Suprapubic skin (tissue), 4 donors: ENCODE results near the gene PRKD2. TPM values are rescaled to one million over a fixed set of nuclear protein-coding genes. Genes with fewer than 3 reads are reported as not detected.
A peak's percentile ranks its signal among the peaks of the same experiment; 100 is the strongest.

ENCODE experiments used
- DNase-seq, 2 donors: peaks; one replicate each; pipeline ENCODE4 v3.0.0-alpha.2; 2019; ENCODE audit warnings: low spot score in 2 of 2
- H3K27ac ChIP-seq: fragments of 200-600 bp; sonication (generic); one replicate; pipeline ENCODE4 v1.5.1; 2019
- H3K27me3 ChIP-seq: fragments of 200-600 bp; sonication (generic); one replicate; pipeline ENCODE4 v1.5.1; 2019
- H3K36me3 ChIP-seq: fragments of 200-600 bp; sonication (generic); one replicate; pipeline ENCODE4 v1.5.1; 2019
- H3K4me1 ChIP-seq: fragments of 200-600 bp; sonication (generic); one replicate; pipeline ENCODE4 v1.5.1; 2019
- H3K4me3 ChIP-seq: fragments of 200-600 bp; sonication (generic); one replicate; pipeline ENCODE4 v1.5.1; 2019; ENCODE audit warnings: mild to moderate bottlenecking
- H3K9me3 ChIP-seq: fragments of 200-600 bp; sonication (generic); one replicate; pipeline ENCODE4 v1.5.1; 2019
- EP300 ChIP-seq: sonication (generic); formaldehyde crosslinking; IDR thresholded peaks from one replicate; pipeline ENCODE4 v1.6.1; 2017; ENCODE audit warnings: antibody characterized with exemption
- POLR2A ChIP-seq, 2 donors: fragments of 450-650 bp; IDR thresholded peaks; one replicate each; pipeline ENCODE4 v1.6.1; 2017; ENCODE audit warnings: antibody characterized with exemption in 2 of 2, mild to moderate bottlenecking in 2 of 2, moderate library complexity in 2 of 2
- POLR2AphosphoS5 ChIP-seq, 3 donors: sonication (generic); formaldehyde crosslinking; IDR thresholded peaks; one replicate each; pipeline ENCODE4 v1.6.1; 2017; ENCODE audit warnings: antibody characterized with exemption in 3 of 3
- WGBS: methylation state at CpG from one replicate; pipeline ENCODE4 v1.1.5; 2018; 5-methylcytosine and 5-hydroxymethylcytosine counted together
- total RNA-seq, 4 donors: library from RNA; depleted of rRNA; stranded (reverse); fragments of >200 nt; gene quantifications; one replicate each; pipeline ENCODE4 v1.1.0, GENCODE V29; 2016
- TF ChIP-seq, protein P1 (sequence below), 2 donors: fragments of 200-600 bp in 1 of 2; fragments of 450-650 bp in 1 of 2; sonication (generic) in 1 of 2; IDR thresholded peaks; one replicate each; pipeline ENCODE4 v1.5.1; 2016 to 2019; ENCODE audit warnings: antibody characterized with exemption in 2 of 2, mild to moderate bottlenecking in 1 of 2, moderate library complexity in 1 of 2

PRKD2 gene
- total RNA-seq, 4 donors from 2014 or later: 51.5 to 136 (median 61.2) TPM

DNA sequence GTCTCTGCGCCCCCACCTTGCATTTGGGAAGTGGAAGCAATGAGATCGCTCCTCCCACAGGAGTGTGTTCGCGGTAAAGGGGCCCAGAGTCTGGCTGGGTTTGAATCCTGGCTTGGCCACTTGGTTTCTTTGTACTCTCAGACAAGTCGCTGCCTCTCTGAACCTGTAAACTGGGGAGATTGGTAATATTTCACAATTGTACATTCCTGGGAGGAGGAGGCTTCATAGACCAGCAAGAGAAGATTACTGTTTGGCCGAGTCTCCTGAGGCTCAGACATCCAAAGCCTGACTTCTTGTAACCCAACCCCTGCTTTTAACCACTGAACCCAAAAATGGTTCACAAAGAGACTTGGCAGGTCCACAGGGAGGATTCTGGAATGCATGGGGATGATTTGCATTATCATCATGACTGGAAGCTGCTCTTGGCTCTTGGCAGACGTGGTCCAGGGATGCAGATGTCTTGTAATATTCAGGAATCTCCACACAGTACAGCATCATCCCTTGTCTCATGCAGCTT, 43.0 kb upstream of the PRKD2 start:
- Histone ChIP-seq H3K9me3 (no peaks in the 10 kb centered on the region), H3K4me1 (peaks cover 49% of the 10 kb centered on the region), H3K4me3 (no peak overlapping the region), H3K27ac (peak overlapping the region; percentile 83), H3K27me3 (no peaks in the 10 kb centered on the region), H3K36me3 (peaks cover 10% of the 10 kb centered on the region)
- 19% methylated on average over 7 of the region's 7 CpGs for WGBS
- DNase-seq: no peak
- no peak for TF ChIP-seq POLR2A (IDR thresholded peaks at IDR 0.05)
- TF ChIP-seq, protein P1, sequence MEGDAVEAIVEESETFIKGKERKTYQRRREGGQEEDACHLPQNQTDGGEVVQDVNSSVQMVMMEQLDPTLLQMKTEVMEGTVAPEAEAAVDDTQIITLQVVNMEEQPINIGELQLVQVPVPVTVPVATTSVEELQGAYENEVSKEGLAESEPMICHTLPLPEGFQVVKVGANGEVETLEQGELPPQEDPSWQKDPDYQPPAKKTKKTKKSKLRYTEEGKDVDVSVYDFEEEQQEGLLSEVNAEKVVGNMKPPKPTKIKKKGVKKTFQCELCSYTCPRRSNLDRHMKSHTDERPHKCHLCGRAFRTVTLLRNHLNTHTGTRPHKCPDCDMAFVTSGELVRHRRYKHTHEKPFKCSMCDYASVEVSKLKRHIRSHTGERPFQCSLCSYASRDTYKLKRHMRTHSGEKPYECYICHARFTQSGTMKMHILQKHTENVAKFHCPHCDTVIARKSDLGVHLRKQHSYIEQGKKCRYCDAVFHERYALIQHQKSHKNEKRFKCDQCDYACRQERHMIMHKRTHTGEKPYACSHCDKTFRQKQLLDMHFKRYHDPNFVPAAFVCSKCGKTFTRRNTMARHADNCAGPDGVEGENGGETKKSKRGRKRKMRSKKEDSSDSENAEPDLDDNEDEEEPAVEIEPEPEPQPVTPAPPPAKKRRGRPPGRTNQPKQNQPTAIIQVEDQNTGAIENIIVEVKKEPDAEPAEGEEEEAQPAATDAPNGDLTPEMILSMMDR (IDR thresholded peaks at IDR 0.05): no peak
- TF ChIP-seq POLR2AphosphoS5 (IDR thresholded peaks at IDR 0.05): peak in 1 of 3 donors; percentile 65
- no peak for TF ChIP-seq EP300

DNA sequence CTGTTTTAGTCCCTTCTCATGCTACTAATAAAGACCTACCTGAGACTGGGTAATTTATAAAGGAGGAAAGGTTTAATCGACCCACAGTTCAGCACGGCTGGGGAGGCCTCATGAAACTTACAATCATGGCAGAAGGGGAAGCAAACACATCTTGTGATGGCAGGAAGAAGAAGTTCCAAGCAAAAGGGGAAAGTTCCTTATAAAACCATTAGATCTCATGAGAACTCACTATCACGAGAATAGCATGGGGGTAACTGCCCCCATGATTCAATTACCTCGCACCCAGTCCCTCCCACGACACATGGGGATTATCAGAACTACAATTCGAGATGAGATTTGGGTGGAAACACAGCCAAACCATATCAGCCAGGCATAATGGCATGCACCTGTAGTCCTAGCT, 42.3 kb upstream of the PRKD2 start:
- H3K9me3 ChIP-seq: no peaks in the 10 kb centered on the region
- no peak overlapping the region for H3K4me3 ChIP-seq
- H3K27me3 ChIP-seq: no peaks in the 10 kb centered on the region
- H3K4me1 ChIP-seq: peaks cover 47% of the 10 kb centered on the region
- no peak for TF ChIP-seq POLR2A (IDR thresholded peaks at IDR 0.05)
- no peak for TF ChIP-seq POLR2AphosphoS5 (IDR thresholded peaks at IDR 0.05)
- TF ChIP-seq EP300: no peak
- TF ChIP-seq, protein P1 (IDR thresholded peaks at IDR 0.05): no peak
- WGBS: 66% methylated on average over 6 of the region's 6 CpGs
- no peak for DNase-seq
- peak overlapping the region; percentile 59 for H3K27ac ChIP-seq
- peaks cover 10% of the 10 kb centered on the region for H3K36me3 ChIP-seq

DNA sequence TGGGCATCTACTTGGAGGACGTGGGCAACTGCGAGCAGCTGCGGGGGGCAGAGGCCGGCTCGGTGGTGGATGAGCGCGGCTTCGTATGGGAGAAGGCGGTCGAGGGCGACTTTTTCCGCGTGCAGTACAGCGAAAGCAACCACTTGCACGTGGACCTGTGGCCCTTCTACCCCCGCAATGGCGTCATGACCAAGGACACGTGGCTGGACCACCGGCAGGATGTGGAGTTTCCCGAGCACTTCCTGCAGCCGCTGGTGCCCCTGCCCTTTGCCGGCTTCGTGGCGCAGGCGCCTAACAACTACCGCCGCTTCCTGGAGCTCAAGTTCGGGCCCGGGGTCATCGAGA, 39.6 kb upstream of the PRKD2 start:
- WGBS: 87% methylated on average over 25 of the region's 30 CpGs
- no peaks in the 10 kb centered on the region for H3K27me3 ChIP-seq
- no peak for DNase-seq
- peaks cover 31% of the 10 kb centered on the region for H3K4me1 ChIP-seq
- TF ChIP-seq, protein P1 (IDR thresholded peaks at IDR 0.05): no peak
- TF ChIP-seq EP300 (no peak), POLR2AphosphoS5 (IDR thresholded peaks at IDR 0.05) (no peak), POLR2A (IDR thresholded peaks at IDR 0.05) (no peak)
- no peak overlapping the region for H3K27ac ChIP-seq
- H3K4me3 ChIP-seq: no peak overlapping the region
- no peaks in the 10 kb centered on the region for H3K9me3 ChIP-seq
- peaks cover 10% of the 10 kb centered on the region for H3K36me3 ChIP-seq

DNA sequence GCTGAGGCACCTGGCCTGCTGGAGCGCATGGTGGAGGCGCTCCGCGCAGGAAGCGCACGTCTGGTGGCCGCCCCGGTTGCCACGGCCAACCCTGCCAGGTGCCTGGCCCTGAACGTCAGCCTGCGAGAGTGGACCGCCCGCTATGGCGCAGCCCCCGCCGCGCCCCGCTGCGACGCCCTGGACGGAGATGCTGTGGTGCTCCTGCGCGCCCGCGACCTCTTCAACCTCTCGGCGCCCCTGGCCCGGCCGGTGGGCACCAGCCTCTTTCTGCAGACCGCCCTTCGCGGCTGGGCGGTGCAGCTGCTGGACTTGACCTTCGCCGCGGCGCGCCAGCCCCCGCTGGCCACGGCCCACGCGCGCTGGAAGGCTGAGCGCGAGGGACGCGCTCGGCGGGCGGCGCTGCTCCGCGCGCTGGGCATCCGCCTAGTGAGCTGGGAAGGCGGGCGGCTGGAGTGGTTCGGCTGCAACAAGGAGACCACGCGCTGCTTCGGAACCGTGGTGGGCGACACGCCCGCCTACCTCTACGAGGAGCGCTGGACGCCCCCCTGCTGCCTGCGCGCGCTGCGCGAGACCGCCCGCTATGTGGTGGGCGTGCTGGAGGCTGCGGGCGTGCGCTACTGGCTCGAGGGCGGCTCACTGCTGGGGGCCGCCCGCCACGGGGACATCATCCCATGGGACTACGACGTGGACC, 39.1 kb upstream of the PRKD2 start:
- Histone ChIP-seq H3K4me1 (peaks cover 26% of the 10 kb centered on the region), H3K27ac (no peak overlapping the region), H3K36me3 (peaks cover 10% of the 10 kb centered on the region), H3K9me3 (no peaks in the 10 kb centered on the region), H3K4me3 (no peak overlapping the region), H3K27me3 (no peaks in the 10 kb centered on the region)
- TF ChIP-seq POLR2AphosphoS5 (IDR thresholded peaks at IDR 0.05): no peak
- TF ChIP-seq, protein P1 (IDR thresholded peaks at IDR 0.05): no peak
- no peak for TF ChIP-seq POLR2A (IDR thresholded peaks at IDR 0.05)
- WGBS: 93% methylated on average over 9 of the region's 86 CpGs
- no peak for DNase-seq

DNA sequence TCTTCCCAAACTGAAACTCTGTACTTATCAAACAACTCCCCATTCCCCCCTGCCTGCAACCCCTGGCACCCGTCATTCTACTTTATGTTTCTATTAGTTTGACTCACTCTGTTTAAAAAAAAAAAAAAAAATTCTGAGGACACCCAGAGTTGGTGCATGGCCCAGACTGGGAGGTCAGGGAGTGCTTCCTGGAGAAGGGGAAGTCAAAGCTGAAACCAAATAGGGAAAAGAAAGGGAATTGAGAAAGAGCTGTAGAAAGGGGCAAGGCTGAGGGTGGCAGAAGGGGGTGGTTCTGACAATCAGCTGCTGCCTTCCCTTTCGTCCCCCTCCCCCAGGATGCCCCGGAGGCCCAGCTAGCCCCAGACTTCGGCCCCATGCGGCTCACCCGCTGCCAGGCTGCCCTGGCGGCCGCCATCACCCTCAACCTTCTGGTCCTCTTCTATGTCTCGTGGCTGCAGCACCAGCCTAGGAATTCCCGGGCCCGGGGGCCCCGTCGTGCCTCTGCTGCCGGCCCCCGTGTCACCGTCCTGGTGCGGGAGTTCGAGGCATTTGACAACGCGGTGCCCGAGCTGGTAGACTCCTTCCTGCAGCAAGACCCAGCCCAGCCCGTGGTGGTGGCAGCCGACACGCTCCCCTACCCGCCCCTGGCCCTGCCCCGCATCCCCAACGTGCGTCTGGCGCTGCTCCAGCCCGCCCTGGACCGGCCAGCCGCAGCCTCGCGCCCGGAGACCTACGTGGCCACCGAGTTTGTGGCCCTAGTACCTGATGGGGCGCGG, 38.4 kb upstream of the PRKD2 start:
- DNase-seq: no peak
- TF ChIP-seq EP300 (no peak), POLR2A (IDR thresholded peaks at IDR 0.05) (no peak)
- Histone ChIP-seq H3K27me3 (no peaks in the 10 kb centered on the region), H3K4me3 (no peak overlapping the region), H3K27ac (no peak overlapping the region), H3K4me1 (peaks cover 18% of the 10 kb centered on the region), H3K9me3 (no peaks in the 10 kb centered on the region), H3K36me3 (peaks cover 10% of the 10 kb centered on the region)
- WGBS: 82% methylated on average over 39 of the region's 39 CpGs
